ENCODE results near the gene LMF1.
"Not testable (repeated sequence)": the region's sequence is repeated elsewhere in the genome, so short reads cannot be mapped to it uniquely, and the experiment has no call there.

Gene LMF1

DNA sequence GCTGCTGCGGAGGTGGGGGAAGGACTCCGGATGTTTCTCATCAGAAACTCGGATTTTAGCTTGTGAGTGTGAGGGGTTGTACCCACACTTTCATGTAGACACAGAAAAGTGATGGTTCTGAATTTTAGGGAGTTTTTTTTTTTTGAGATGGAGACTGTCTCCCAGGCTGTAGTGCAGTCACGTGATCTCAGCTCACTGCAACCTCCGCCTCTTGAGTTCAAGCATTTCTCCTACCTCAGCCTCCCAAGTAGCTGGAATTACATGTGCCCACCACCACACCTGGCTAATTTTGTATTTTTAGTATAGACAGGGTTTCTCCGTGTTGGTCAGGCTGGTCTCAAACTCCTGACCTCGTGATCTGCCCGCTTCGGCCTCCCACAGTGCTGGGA, 147.9 kb downstream of the LMF1 start:
- DNase-seq = no peak

- DNase-seq = no peak
Measured at GRCh38 chr16:822174-822908, 148.4 kb downstream of the LMF1 start.

GRCh38 chr16:821751-822150, 149.0 kb downstream of the LMF1 start:
- DNase-seq = no peak

- no peak for DNase-seq
Measured at GRCh38 chr16:820748-821147, 150.0 kb downstream of the LMF1 start.

DNA sequence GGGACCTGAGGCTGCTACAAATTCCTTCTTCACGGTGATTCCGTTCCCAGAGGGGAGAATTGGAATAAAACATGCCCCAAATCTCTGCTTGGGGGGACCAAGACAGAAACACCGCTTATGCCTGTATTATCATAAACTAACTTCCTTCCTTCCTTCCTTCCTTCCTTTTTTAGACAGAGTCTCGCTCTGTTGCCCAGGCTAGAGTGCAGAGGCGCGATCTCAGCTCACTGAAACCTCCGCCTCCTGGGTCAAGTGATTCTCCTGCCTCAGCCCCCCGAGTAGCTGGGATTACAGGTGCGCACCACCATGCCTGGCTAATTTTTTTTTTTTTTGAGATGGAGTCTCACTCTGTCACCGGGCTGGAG, 150.8 kb downstream of the LMF1 start:
- not testable (repeated sequence) for DNase-seq

DNA sequence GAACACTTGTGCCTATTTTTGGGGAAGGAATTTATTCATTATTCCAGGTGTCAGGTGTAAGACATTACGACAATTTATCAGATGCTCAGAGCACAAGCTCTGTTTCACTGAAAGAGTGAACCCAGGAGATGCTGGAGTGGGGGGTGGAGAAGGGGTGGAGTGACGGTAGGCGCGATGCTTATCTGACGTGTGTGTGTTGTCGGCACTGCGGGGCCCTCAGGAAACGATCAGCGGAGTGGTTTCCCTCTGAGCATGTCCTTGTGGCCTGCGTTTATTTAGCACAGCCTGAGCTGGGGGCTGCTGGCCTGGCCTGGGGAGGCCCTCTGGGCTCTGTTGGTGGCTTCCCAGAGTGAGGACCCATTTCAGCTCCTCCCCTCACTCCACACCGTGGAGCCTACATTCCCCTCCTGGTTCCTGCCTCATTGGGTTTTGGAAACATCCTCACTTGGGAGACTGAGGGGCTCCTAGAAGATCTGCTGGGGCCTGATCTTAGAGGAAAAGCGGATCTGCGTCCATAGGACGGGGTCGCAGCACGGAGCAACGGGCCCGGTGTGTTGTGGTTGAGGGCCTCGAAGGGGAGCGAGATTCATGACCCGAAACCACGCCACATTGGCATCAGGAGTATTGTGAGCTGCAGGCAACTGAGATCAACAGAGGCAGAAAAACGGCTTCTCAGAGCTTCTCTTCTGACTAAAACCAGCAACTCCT, 151.3 kb downstream of the LMF1 start:
- peak; percentile 54 for DNase-seq

- no peak for DNase-seq
Measured at GRCh38 chr16:818592-818991, 152.2 kb downstream of the LMF1 start.

DNA sequence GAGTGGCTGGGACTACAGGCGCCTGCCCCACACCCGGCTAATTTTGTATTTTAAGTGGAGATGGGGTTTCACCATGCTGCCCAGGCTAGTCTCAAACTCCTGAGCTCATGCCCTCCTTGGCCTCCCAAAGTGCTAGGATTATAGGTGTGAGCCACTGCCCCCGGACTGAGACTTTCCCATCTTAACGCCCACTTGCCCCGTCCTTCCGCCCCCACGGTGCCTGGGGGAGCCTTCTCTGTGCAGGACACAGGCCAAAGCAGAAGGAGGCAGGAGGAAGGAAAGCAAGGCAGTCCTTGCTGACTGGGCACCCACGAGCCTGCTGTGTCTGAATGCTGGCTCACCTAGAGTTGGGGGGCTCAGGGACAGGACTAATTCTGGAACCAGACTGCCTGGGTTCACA, 152.7 kb downstream of the LMF1 start:
- DNase-seq = no peak

GRCh38 chr16:817001-817906, 153.5 kb downstream of the LMF1 start:
- DNase-seq = no peak

- DNase-seq = no peak
Measured at GRCh38 chr16:815861-816260, 154.9 kb downstream of the LMF1 start.

- DNase-seq = no peak
Measured at GRCh38 chr16:814974-815373, 155.8 kb downstream of the LMF1 start.

- no peak for DNase-seq
Measured at GRCh38 chr16:813916-814412, 156.8 kb downstream of the LMF1 start.

- DNase-seq = peak; percentile 67
Measured at GRCh38 chr16:813204-813915, 157.4 kb downstream of the LMF1 start.

DNA sequence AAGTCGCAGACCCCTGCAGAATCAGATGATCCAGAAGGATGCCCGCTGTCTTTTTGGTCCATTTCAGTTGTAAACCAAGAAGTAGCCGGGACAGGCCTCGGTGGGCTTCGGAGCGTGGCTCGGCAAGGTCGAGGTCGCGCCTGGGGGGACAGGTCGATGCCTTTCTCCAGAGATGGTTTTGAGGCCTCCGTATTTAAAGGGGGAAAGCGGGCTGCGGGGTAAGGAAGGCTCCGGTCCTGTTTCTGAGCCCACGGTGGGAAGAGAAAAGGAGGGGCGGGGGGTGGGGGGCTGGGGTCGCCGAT, 162.7 kb downstream of the LMF1 start:
- no peak for DNase-seq

DNA sequence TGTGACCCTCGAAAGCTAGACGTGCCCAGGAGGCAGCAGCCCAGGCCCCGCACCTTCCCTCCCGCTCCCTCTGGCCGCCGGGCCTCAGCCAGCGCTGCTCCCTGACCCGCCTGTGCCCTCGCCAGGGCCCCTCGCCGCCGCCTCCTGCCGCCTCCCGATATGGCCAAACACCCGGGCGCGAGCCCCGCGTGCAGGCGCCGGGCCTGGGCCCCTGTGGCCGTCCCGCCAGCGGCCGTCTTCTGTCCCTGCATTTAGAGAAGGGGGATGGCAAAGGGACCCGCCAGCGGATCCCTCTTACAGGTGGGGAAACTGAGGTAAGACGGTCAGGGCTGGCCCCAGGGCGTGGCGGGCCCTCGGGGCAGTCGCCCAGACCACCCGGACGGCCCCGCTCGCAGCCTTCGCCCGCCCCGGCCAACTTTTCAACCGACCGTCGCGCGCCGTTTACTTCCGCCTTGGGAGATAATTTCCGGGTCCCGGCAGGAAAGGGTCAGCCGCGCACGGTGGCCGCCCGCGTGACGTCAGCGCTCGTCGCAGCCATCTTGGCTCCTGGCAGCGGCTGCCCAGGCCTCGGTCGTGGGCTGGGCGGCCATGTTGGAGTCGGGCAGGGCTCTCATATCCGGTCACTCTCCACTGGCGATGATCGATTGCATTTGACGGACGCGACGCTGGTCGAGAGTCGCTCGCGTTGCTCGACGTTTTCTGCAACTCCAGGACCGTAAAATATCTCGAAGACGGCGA, 163.3 kb downstream of the LMF1 start:
- peak; percentile 82 for DNase-seq

DNA sequence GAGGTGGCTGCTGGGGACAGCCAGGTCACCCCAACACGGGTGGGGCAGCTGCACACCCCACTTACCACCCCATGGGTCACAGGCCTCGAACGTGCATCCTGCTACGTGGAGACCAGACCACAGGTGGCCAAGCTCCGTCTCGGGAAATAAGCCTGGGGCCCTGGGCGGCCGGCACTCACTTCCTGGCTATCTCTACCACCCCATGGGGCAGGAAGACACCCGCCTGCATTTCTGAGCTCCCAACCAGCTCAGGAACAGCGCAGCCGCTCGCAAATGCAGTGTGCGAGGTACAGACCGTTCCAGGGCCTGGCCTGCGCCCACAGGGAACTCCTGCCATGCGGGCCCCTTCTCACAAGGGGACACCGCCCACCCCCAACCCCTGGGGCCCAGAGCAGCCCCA, 165.3 kb downstream of the LMF1 start:
- DNase-seq = no peak

GRCh38 chr16:804193-805048, 166.4 kb downstream of the LMF1 start:
- no peak for DNase-seq

GRCh38 chr16:803754-804080, 167.1 kb downstream of the LMF1 start:
- DNase-seq = no peak

Measured in activated T-cell treated with anti-CD3 and anti-CD28 coated beads, Interleukin-2, amount 50 U/mL, for 1 hour (primary cell).